Sigmoid colon (tissue), 7 donors: Measurements from ENCODE around the gene FSCN2. TPM values are rescaled to one million over a fixed set of nuclear protein-coding genes. Genes with fewer than 3 reads are reported as not detected.

Experiments
- DNase-seq: peaks from one replicate; pipeline ENCODE4 v3.0.0-alpha.2; 2019
- H3K27ac ChIP-seq, 4 donors: fragments of 200-600 bp; sonication (generic); one replicate each; pipeline ENCODE4 v1.5.1; 2016 to 2019; ENCODE audit warnings: mild to moderate bottlenecking in 1 of 4
- H3K27me3 ChIP-seq, 3 donors: fragments of 200-600 bp; sonication (generic); one replicate each; pipeline ENCODE4 v1.5.1; 2019; ENCODE audit warnings: mild to moderate bottlenecking in 1 of 3
- H3K36me3 ChIP-seq, 4 donors: fragments of 200-600 bp; sonication (generic); one replicate each; pipeline ENCODE4 v1.5.1; 2016 to 2019
- H3K4me1 ChIP-seq, 4 donors: fragments of 200-600 bp; sonication (generic); one replicate each; pipeline ENCODE4 v1.5.1; 2017 to 2019
- H3K4me3 ChIP-seq, 4 donors: fragments of 200-600 bp; sonication (generic); one replicate each; pipeline ENCODE4 v1.5.1; 2017 to 2019; ENCODE audit warnings: mild to moderate bottlenecking in 2 of 4, moderate library complexity in 1 of 4
- H3K9me3 ChIP-seq, 4 donors: fragments of 200-600 bp in 3 of 4; sonication (generic) in 3 of 4; one replicate each; pipeline versions ENCODE4 v1.5.1 to v1.6.1; 2013 to 2019
- CTCF ChIP-seq, 4 experiments: fragments of 450-650 bp in 3 of 4; fragments of 200-600 bp in 1 of 4; IDR thresholded peaks; one replicate each; pipeline ENCODE4 v1.5.1; 2016 to 2019; ENCODE audit warnings: antibody characterized with exemption in 4 of 4, mild to moderate bottlenecking in 3 of 4, moderate library complexity in 2 of 4
- EP300 ChIP-seq, 4 donors: sonication (generic); formaldehyde crosslinking; IDR thresholded peaks; one replicate each; pipeline ENCODE4 v1.6.1; 2017; ENCODE audit warnings: antibody characterized with exemption in 4 of 4
- POLR2A ChIP-seq, 2 donors: fragments of 450-650 bp; IDR thresholded peaks; one replicate each; pipeline ENCODE4 v1.6.1; 2016; ENCODE audit warnings: antibody characterized with exemption in 2 of 2, mild to moderate bottlenecking in 2 of 2, moderate library complexity in 2 of 2
- POLR2AphosphoS5 ChIP-seq, 4 donors: sonication (generic); formaldehyde crosslinking; IDR thresholded peaks; one replicate each; pipeline ENCODE4 v1.6.1; 2017; ENCODE audit warnings: antibody characterized with exemption in 4 of 4
- WGBS, 2 donors: extraction: QIAGEN DNeasy Blood & Tissue Kit; methylation state at CpG; one replicate each; pipeline ENCODE4 v1.1.7; 2013; 5-methylcytosine and 5-hydroxymethylcytosine counted together
- intact Hi-C: fragments of 100-400 bp; cut with DNase I; formaldehyde crosslinking; loops from one replicate; pipeline ENCODE4 v1.15.1; 2023
- polyA plus RNA-seq, 3 donors: library from polyadenylated mRNA; stranded (reverse); fragments of 200-250 nt; gene quantifications; one replicate each; pipeline ENCODE4 v1.2.3, GENCODE V29; 2013
- total RNA-seq, 4 donors: library from RNA; depleted of rRNA; stranded (reverse); fragments of >200 nt; gene quantifications; one replicate each; pipeline ENCODE4 v1.1.0, GENCODE V29; 2016
- donor health status: healthy with polysubstance abuse.
- donor health status: Bipolar disorder and iron deficiency.
- donor health status: healthy.

Gene FSCN2
- total and polyA plus RNA-seq, 7 donors = 0.33 to 2.3 (median 1.0) TPM; not detected in 3

DNA sequence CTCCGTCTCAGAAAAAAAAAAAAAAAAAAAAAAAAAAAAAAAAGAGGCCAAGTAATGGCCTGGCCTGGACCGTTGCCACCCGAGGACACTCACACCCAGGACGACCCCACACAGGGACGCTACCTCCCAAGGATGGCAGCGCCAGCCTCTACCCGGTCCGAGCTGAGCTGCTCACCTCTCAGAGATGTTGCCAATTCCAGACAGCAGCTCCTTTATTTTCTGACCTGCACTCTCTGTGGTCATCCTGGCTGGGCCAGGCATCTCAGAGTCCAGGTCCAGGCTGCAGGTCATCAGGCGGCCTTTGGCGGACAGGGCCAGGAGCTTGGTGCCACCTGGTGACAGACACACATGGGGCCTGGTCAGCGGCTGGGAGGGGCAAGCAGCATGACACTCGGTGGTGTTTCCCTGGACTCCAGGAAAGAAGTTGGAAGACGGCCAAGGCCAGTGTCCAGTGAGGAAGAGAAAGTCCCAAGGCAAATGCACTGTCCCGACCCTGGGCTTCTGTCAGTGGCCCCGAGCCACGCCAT is 20.9 kb downstream of the FSCN2 start:
- TF ChIP-seq POLR2A (IDR thresholded peaks at IDR 0.05) (no peak), EP300 (IDR thresholded peaks at IDR 0.05) (no peak), POLR2AphosphoS5 (IDR thresholded peaks at IDR 0.05) (no peak), CTCF (IDR thresholded peaks at IDR 0.05) (no peak)
- Histone ChIP-seq H3K36me3 (peaks cover 6 to 63% (median 35%) of the 10 kb centered on the region in 4 donors), H3K4me1 (peaks cover 0 to 38% (median 25%) of the 10 kb centered on the region in 4 donors), H3K4me3 (no peak overlapping the region), H3K27me3 (no peaks in the 10 kb centered on the region), H3K9me3 (no peaks in the 10 kb centered on the region), H3K27ac (no peak overlapping the region)
- intact Hi-C loops = no loop called here
- DNase-seq = no peak
- 87 to 91% methylated on average over 16 of the region's 16 CpGs for WGBS, 2 donors

- H3K4me3 ChIP-seq = no peak overlapping the region
- H3K27me3 ChIP-seq = no peaks in the 10 kb centered on the region
- DNase-seq = no peak
- H3K36me3 ChIP-seq = peaks cover 6 to 56% (median 32%) of the 10 kb centered on the region in 4 donors
- 96% methylated on average over 8 of the region's 8 CpGs for WGBS, 2 donors
- peaks cover 0 to 39% (median 26%) of the 10 kb centered on the region in 4 donors for H3K4me1 ChIP-seq
- H3K27ac ChIP-seq = no peak overlapping the region
- H3K9me3 ChIP-seq = no peaks in the 10 kb centered on the region
- TF ChIP-seq POLR2A (IDR thresholded peaks at IDR 0.05) (no peak), CTCF (IDR thresholded peaks at IDR 0.05) (no peak), POLR2AphosphoS5 (IDR thresholded peaks at IDR 0.05) (no peak), EP300 (IDR thresholded peaks at IDR 0.05) (no peak)
- intact Hi-C loops = loop anchor here (5.0 kb wide), 1 partner anchor 52 kb away; no protein-coding TSS in a partner anchor
These were observed 21.6 kb downstream of the FSCN2 start for GRCh38 chr17:81549826-81550225.

DNA sequence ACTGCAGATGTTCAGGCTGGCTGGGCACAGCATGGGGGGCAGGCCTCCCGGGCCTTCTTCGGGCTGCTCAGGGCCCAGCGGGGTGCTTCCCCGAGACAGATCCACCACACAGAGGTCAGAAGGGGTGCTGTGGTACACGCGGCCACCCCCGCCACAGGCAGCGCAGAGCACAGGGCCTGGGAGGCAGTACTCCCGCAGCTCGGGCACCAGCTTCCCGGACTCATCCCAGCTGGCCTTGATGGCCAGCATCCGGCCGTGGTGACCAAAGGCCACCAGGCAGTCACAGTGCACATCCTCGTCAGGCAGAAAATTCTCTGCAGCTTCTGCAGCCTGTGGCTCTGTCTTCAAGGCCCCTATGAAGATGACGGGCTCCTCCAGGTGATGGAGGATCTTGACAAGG is 22.1 kb downstream of the FSCN2 start:
- no peak overlapping the region for H3K27ac ChIP-seq
- TF ChIP-seq EP300 (IDR thresholded peaks at IDR 0.05) (no peak), POLR2A (IDR thresholded peaks at IDR 0.05) (no peak), POLR2AphosphoS5 (IDR thresholded peaks at IDR 0.05) (no peak), CTCF (IDR thresholded peaks at IDR 0.05) (no peak)
- H3K4me3 ChIP-seq = no peak overlapping the region
- peaks cover 0 to 39% (median 26%) of the 10 kb centered on the region in 4 donors for H3K4me1 ChIP-seq
- peaks cover 6 to 52% (median 29%) of the 10 kb centered on the region in 4 donors for H3K36me3 ChIP-seq
- WGBS, 2 donors = 94% methylated on average over 15 of the region's 15 CpGs
- intact Hi-C loops = loop anchor here (5.0 kb wide), 1 partner anchor 52 kb away; no protein-coding TSS in a partner anchor
- no peak for DNase-seq
- H3K9me3 ChIP-seq = no peaks in the 10 kb centered on the region
- H3K27me3 ChIP-seq = no peaks in the 10 kb centered on the region

- peak overlapping the region in 2 of 4 donors; percentile 84 to 86 for H3K27ac ChIP-seq
- no peaks in the 10 kb centered on the region for H3K9me3 ChIP-seq
- intact Hi-C loops = loop anchor here (5.0 kb wide), 1 partner anchor 51 kb away; no protein-coding TSS in a partner anchor
- no peak for DNase-seq
- 81 to 87% methylated on average over 27 of the region's 27 CpGs for WGBS, 2 donors
- TF ChIP-seq POLR2AphosphoS5 (IDR thresholded peaks at IDR 0.05) (no peak), CTCF (IDR thresholded peaks at IDR 0.05) (no peak), EP300 (IDR thresholded peaks at IDR 0.05) (no peak)
- no peaks in the 10 kb centered on the region for H3K27me3 ChIP-seq
- peaks cover 0 to 39% (median 26%) of the 10 kb centered on the region in 4 donors for H3K4me1 ChIP-seq
- H3K36me3 ChIP-seq = peaks cover 6 to 47% (median 23%) of the 10 kb centered on the region in 4 donors
- H3K4me3 ChIP-seq = peak overlapping the region; percentile 73 to 90 (median 81)
These were observed 22.8 kb downstream of the FSCN2 start for GRCh38 chr17:81550830-81551457.
